CD4-positive, alpha-beta T cell treated with Interferon gamma for 1 hour (primary cell): Measurements from ENCODE around the gene ADAMTSL1.

ENCODE experiments used
- DNase-seq: peaks from one replicate; pipeline ENCODE4 v3.0.0-alpha.2; 2020

Gene ADAMTSL1

GRCh38 chr9:18745710-18746109 lies 271.8 kb downstream of the ADAMTSL1 start:
- no peak for DNase-seq

GRCh38 chr9:18746631-18747030 lies 272.7 kb downstream of the ADAMTSL1 start:
- no peak for DNase-seq

- DNase-seq: no peak
These were observed 273.6 kb downstream of the ADAMTSL1 start for GRCh38 chr9:18747595-18747994.

- no peak for DNase-seq
These were observed 274.3 kb downstream of the ADAMTSL1 start for GRCh38 chr9:18748251-18748701.

GRCh38 chr9:18749711-18750110 lies 275.8 kb downstream of the ADAMTSL1 start:
- DNase-seq: no peak

GRCh38 chr9:18753904-18754303 lies 280.0 kb downstream of the ADAMTSL1 start:
- DNase-seq: no peak

- no peak for DNase-seq
These were observed 280.6 kb downstream of the ADAMTSL1 start for GRCh38 chr9:18754537-18754936.

GRCh38 chr9:18755263-18755662 lies 281.3 kb downstream of the ADAMTSL1 start:
- DNase-seq: no peak

- no peak for DNase-seq
These were observed 282.8 kb downstream of the ADAMTSL1 start for GRCh38 chr9:18756712-18757125.

- no peak for DNase-seq
These were observed 285.9 kb downstream of the ADAMTSL1 start for GRCh38 chr9:18759827-18760226.

- DNase-seq: no peak
These were observed 287.9 kb downstream of the ADAMTSL1 start for GRCh38 chr9:18761742-18762300.

- no peak for DNase-seq
These were observed 293.1 kb downstream of the ADAMTSL1 start for GRCh38 chr9:18766989-18767550.

GRCh38 chr9:18768951-18769622 lies 295.1 kb downstream of the ADAMTSL1 start:
- no peak for DNase-seq

- no peak for DNase-seq
These were observed 296.4 kb downstream of the ADAMTSL1 start for GRCh38 chr9:18770131-18770908.

GRCh38 chr9:18771011-18771410 lies 297.1 kb downstream of the ADAMTSL1 start:
- DNase-seq: no peak

- DNase-seq: no peak
These were observed 297.8 kb downstream of the ADAMTSL1 start for GRCh38 chr9:18771763-18772162.

GRCh38 chr9:18775241-18775640 lies 301.3 kb downstream of the ADAMTSL1 start:
- no peak for DNase-seq

GRCh38 chr9:18775930-18776329 lies 302.0 kb downstream of the ADAMTSL1 start:
- DNase-seq: no peak

- DNase-seq: no peak
These were observed 303.2 kb downstream of the ADAMTSL1 start for GRCh38 chr9:18776836-18777820.

GRCh38 chr9:18778147-18778546 lies 304.2 kb downstream of the ADAMTSL1 start:
- DNase-seq: no peak

GRCh38 chr9:18778846-18779245 lies 304.9 kb downstream of the ADAMTSL1 start:
- no peak for DNase-seq

GRCh38 chr9:18783909-18784308 lies 310.0 kb downstream of the ADAMTSL1 start:
- DNase-seq: no peak
